Activated naive CD4-positive, alpha-beta T cell treated with anti-CD3 and anti-CD28 coated beads, Interleukin-2, amount 50 U/mL, for 24 hours (primary cell): ENCODE measurements around the gene SLC38A10.
A peak's percentile ranks its signal among the peaks of the same experiment; 100 is the strongest.
"Not testable (repeated sequence)": the region's sequence is repeated elsewhere in the genome, so short reads cannot be mapped to it uniquely, and the experiment has no call there.

Source experiments
- H3K27ac Mint-ChIP-seq: one replicate; pipeline ENCODE4 v1.8.0; 2021; ENCODE audit warnings: mild to moderate bottlenecking, mixed read lengths
- H3K27me3 Mint-ChIP-seq: one replicate; pipeline ENCODE4 v1.8.0; 2021; ENCODE audit warnings: mixed read lengths
- H3K36me3 Mint-ChIP-seq: one replicate; pipeline ENCODE4 v1.8.0; 2021; ENCODE audit warnings: mixed read lengths
- H3K4me1 Mint-ChIP-seq: one replicate; pipeline ENCODE4 v1.8.0; 2021; ENCODE audit warnings: mixed read lengths
- H3K4me3 Mint-ChIP-seq: one replicate; pipeline ENCODE4 v1.8.0; 2021; ENCODE audit warnings: mild to moderate bottlenecking, mixed read lengths
- H3K9me3 Mint-ChIP-seq: one replicate; pipeline ENCODE4 v1.8.0; 2021; ENCODE audit warnings: mixed read lengths

The SLC38A10 gene

DNA sequence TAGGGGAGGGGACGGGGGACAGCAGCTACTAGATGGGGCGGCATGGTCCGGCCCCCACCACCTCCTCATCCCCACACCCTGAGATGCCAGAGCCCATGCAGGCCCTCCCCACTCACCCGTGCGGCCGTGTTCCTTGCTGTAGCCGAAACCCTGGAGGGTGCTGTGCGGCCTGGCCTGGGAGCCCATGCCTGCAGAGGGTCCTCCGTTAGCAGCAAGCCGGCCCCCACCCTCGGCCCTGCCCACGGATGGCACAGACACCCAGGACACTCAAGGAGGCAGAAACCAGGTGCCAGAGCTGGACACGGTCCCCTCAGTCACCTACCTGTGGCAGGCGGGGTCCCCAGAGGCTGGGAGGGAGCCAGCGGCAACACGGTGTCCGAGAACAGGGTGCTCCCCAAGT is 61.8 kb downstream of the SLC38A10 start:
- no peak overlapping the region for H3K4me3 Mint-ChIP-seq
- no peaks in the 10 kb centered on the region for H3K9me3 Mint-ChIP-seq
- no peak overlapping the region for H3K27ac Mint-ChIP-seq

DNA sequence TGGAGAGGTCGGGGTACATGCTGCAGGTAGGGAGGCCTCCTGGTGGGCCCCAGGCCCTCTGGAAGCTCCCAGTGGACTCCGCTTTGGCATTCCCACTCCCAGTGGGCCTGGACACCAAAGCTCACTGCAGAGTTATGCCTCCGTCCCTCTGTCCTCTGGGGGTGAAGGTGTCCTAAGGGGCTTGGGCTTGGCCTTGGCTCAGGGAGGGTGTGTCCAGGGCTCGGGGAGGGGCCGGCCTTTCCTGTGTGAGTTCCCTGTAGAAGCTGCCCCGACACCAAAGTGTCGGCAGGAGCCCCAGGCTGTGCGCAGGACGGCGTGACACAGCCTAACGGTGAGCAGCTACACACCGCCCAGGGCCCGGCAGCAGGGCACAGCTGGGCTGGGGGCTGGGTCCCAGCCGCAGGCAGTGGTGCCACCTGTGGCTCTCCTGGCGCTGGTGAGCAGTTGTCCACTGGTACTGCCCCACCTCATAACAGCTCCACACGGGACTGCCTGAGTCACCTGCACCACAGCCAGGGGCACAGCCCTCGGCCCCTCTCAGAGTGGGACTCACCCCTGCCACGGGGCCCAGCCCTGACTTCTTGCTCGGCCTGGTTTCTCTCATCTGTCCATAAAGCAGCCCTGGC is 62.4 kb downstream of the SLC38A10 start:
- H3K27me3 Mint-ChIP-seq: no peaks in the 10 kb centered on the region
- H3K36me3 Mint-ChIP-seq: peaks cover 3% of the 10 kb centered on the region
- no peaks in the 10 kb centered on the region for H3K9me3 Mint-ChIP-seq
- H3K4me3 Mint-ChIP-seq: no peak overlapping the region
- no peak overlapping the region for H3K27ac Mint-ChIP-seq
- H3K4me1 Mint-ChIP-seq: peaks cover 26% of the 10 kb centered on the region

More for the DNA sequence above, 61.8 kb downstream of the SLC38A10 start:
- peaks cover 3% of the 10 kb centered on the region for H3K36me3 Mint-ChIP-seq
- H3K4me1 Mint-ChIP-seq: peaks cover 27% of the 10 kb centered on the region
- H3K27me3 Mint-ChIP-seq: no peaks in the 10 kb centered on the region

DNA sequence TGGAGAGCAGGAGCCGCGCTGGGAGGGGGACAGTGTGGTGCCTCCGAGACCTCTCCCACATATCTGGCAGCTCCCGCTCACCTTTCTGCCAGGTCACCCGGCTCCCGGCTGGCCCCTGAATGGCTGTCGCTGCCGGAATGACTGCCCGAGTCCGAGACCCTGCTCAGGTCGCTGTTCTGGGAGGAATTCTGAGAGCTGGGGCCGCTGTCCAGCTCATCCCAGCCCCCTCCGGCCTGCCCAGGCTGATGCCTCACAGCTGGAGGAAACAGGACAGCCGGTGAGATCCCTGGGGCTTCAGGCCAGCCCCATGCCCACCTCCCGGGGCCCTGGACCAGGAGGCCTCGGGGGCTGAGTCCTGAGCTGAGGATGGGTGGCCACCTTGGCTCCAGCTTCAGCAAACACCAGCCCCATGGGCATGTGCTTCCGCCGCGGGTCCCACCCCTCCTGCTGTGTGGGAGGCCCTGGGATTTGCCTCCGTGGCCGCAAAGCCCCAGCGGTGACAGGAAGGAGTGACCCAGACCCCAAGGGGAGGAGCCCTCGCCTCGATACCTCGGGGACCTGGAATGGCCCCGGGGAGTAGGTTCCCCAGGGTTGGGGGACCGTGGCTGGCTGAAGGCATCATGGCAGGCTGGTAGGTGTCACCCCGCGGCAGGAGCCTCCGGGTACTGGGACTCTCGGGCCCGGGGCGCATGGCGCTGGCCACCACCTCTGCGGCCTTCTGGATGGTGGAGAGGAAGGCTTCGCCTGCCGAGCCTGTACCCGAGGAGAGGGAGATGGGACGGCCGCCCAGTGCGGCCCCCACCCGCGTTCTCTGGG is 63.1 kb downstream of the SLC38A10 start:
- Mint-ChIP-seq H3K27me3 (no peaks in the 10 kb centered on the region), H3K4me3 (no peak overlapping the region), H3K9me3 (no peaks in the 10 kb centered on the region), H3K27ac (no peak overlapping the region), H3K36me3 (peaks cover 3% of the 10 kb centered on the region), H3K4me1 (peaks cover 23% of the 10 kb centered on the region)

DNA sequence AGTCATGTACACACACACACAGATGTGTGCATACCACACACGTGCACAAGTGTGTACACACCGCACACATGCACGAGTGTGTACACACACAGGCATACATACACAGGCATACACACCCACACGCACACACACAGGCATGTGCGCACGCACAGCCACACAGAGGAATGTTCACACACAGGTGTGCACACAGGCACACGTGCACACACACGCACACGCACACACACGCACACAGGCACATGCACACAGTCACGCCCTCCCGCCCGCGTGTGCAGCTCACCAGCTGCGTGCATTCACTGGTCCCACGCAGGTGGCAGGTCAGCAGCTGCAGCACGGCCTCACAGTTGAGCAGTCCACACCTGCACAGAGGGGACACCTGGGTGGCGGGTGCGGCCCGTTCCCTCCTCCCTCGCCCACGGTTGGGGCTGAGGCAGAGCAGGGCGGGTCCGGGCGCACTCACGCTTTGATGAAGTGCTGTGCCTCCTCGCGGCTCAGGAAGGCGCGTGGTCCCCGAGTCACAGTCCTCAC is 63.9 kb downstream of the SLC38A10 start:
- Mint-ChIP-seq H3K4me3 (no peak overlapping the region), H3K27ac (no peak overlapping the region), H3K36me3 (peaks cover 3% of the 10 kb centered on the region), H3K9me3 (no peaks in the 10 kb centered on the region), H3K27me3 (no peaks in the 10 kb centered on the region), H3K4me1 (peaks cover 20% of the 10 kb centered on the region)

DNA sequence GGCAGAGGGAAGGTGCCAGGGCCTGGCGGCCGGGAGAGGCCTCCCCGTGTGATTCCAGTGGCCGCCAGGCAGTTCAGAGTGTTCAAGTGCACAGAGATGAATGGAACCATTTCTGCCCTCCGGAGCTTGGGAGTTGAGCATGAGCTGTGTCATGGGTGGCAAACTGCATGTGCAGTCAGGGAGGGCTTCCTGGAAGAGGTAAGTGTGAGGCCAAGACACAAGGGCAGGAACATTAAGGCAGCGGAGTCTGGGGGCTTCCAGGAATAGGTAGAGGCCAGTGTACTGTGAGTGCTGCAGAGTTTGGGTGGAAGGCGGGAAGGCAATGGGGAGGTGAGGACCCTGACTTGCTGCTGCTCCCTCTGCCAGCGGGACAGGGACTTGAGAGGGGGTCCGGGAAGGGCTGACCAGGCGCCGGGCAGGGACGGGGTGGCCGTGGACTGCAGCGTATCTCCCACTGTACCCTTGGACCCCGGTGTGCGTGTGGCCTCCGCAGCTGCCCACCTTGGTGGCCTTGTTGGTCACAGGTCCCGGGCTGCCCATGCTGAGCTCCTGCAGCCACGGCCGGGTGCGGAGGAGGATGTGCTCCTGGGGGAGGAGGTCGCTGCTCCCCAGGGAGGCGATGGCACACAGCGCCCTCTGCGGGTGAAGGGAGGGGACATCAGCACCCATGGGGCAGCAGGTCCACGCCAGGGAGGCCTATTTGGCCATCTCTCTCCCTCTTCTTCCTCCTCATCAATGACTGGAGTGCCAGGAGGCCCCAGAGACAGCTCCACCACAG is 64.9 kb downstream of the SLC38A10 start:
- H3K27ac Mint-ChIP-seq: no peak overlapping the region
- H3K4me1 Mint-ChIP-seq: peaks cover 14% of the 10 kb centered on the region
- no peaks in the 10 kb centered on the region for H3K27me3 Mint-ChIP-seq
- no peak overlapping the region for H3K4me3 Mint-ChIP-seq
- no peaks in the 10 kb centered on the region for H3K9me3 Mint-ChIP-seq
- H3K36me3 Mint-ChIP-seq: peaks cover 3% of the 10 kb centered on the region

DNA sequence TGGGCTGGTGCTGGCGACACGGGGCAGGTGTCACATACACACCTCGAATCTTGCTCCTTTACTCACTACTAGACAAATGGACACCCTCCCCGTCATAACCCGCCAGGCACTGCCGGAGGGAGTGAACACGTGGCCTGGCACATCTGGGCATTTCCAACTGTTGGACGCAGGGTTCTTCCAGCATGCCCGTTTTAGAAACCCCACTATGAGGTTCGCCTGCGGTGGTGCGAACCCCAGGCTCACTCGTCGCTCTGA is 65.5 kb downstream of the SLC38A10 start:
- no peaks in the 10 kb centered on the region for H3K27me3 Mint-ChIP-seq
- peaks cover 3% of the 10 kb centered on the region for H3K36me3 Mint-ChIP-seq
- H3K4me3 Mint-ChIP-seq: no peak overlapping the region
- H3K27ac Mint-ChIP-seq: no peak overlapping the region
- no peaks in the 10 kb centered on the region for H3K9me3 Mint-ChIP-seq
- peaks cover 8% of the 10 kb centered on the region for H3K4me1 Mint-ChIP-seq

DNA sequence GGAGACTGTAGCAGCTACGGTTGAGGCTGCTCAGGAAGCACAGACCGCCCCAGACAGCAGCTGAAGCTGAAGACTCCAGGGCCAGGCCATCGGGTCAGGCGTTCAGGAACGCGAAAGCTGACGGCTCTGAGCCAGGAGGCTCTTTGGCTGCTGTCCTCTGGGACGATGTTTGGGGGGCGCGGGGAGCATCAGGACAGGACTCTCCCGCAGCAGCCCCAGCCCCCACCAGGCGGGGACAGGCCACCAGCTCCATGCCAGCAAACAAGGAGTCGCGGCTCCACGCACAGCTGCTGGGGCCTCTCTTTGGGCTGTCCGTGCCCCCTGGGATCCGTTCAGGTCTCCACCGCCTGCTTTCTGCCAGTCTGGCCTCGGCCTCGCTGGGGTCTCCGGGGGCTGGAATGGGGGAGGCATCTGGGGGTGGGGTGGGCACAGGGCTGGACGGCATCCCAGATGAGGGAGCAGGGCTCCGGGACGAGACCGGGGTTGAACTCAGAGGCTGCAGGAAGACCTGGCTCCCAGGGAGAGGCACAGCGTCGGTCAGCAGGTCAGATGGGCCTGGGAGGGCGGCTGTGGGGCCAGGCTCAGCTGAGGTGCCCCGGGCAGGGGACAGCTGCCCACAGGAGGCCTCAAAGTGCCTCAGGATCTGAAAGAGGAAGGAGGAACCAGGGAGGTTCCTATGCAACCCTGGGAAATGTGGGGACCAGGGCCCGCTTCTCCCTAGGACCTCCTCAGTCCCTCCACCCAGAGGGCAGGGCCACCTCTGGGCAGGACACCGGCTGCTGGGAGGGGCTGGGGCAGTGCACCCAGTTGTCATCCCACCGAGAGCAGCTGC is 66.1 kb downstream of the SLC38A10 start:
- no peaks in the 10 kb centered on the region for H3K9me3 Mint-ChIP-seq
- no peak overlapping the region for H3K4me3 Mint-ChIP-seq
- peaks cover 8% of the 10 kb centered on the region for H3K4me1 Mint-ChIP-seq
- H3K27me3 Mint-ChIP-seq: no peaks in the 10 kb centered on the region
- H3K27ac Mint-ChIP-seq: no peak overlapping the region
- H3K36me3 Mint-ChIP-seq: peaks cover 3% of the 10 kb centered on the region

DNA sequence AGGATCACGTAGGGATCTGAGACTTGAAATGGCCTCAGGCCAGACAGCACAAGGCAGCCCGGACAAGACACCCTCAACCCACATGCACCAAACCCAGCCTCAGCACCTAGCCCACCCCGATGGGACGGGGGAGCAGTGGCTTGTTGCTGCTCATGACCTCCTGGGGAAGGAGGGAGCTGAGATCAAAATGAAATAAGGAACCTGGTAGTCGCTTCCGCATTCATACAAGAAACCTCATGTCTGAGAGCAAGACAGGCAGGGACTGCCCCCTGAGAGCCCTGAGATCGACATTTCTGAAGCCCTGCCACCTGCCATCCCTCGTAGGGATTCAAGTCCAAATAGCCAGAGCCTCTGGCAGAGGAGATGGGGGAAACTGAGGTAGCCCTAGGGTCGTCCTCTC is 66.7 kb downstream of the SLC38A10 start:
- H3K27me3 Mint-ChIP-seq: no peaks in the 10 kb centered on the region
- no peaks in the 10 kb centered on the region for H3K9me3 Mint-ChIP-seq
- H3K27ac Mint-ChIP-seq: no peak overlapping the region
- no peak overlapping the region for H3K4me3 Mint-ChIP-seq
- H3K36me3 Mint-ChIP-seq: peaks cover 3% of the 10 kb centered on the region
- peaks cover 13% of the 10 kb centered on the region for H3K4me1 Mint-ChIP-seq

DNA sequence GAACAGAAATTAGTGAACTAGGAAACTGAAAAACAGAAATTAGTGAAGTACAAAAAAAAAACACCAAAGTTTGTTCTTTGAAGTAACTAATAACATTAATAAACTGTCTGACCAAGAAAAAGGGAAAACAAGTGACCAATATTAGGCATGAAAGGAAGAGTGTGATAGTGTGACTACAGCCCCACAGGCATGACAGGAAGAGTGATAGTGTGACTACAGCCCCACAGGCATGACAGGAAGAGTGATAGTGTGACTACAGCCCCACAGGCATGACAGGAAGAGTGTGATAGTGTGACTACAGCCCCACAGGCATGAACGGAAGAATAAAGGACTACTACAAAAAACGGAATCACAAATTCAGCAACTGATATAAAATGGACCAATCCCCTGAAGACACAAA is 67.5 kb downstream of the SLC38A10 start:
- H3K36me3 Mint-ChIP-seq, H3K9me3 Mint-ChIP-seq, H3K27me3 Mint-ChIP-seq, H3K4me3 Mint-ChIP-seq: not testable (repeated sequence)
- Mint-ChIP-seq H3K4me1 (peaks cover 14% of the 10 kb centered on the region), H3K27ac (peak overlapping the region; percentile 10)

DNA sequence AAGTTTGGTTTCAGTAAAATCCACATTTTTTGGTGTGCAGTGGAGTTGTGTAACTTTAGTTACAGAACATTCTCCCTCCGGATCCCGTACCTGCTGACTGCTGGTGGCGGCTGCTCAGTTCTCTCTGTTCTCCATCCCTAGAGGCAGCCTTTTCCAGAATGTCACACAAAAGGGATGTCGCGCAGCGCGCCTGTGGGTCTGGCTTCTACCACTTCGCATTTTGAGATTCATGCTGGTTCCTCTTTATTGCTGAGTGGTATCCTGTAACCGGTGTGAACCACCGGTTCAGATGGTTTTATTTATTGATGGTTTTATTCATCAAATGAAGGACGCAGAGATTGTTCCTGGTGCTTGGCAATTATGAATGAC is 71.4 kb downstream of the SLC38A10 start:
- H3K27ac Mint-ChIP-seq: peak overlapping the region; percentile 91
- peaks cover 19% of the 10 kb centered on the region for H3K4me1 Mint-ChIP-seq
- no peaks in the 10 kb centered on the region for H3K27me3 Mint-ChIP-seq
- no peaks in the 10 kb centered on the region for H3K9me3 Mint-ChIP-seq
- H3K36me3 Mint-ChIP-seq: no peaks in the 10 kb centered on the region
- H3K4me3 Mint-ChIP-seq: peak overlapping the region; percentile 87

DNA sequence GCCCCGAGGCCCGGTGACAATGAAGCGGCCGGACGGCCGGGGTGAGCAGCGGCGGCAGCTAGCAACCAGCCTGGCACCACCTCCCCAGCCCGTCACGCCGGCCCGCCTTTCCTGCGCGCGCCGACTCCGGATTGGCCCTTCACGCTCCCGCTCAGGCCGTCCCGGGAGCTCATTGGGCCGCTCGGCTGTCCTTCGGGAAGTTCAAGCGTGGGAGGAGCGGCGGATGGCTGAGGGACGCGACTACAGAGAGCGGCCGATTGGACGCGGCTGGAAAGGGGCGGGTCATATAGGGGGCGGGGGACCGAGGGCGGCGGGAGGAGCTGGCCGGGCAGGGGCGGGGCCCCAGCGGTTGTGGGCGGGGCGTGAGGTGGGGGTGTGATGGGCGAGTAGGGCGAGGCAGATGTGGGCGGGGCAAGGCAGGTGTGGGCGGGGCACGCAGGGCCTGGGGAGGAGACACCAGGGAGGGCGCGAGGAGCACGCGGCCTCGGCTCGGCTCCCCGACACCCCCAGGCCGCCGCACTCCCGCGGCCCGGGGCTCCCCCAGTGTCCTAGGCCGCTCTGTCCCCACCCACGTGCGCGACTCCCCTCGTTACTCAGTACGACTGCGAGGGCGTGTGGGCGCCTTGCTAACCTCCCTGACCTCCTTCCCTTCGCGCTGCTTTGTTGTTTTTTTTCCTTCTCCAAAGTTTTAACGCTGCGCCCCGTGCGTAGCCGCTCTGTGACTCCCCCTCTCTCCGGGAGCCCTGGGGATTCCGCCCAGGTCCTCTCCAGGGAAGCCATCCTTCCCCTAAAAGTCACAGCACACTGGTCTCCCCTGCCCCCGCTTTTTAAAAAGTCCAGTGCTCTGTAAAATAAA is 72.0 kb downstream of the SLC38A10 start, which contains the start of gene CEP131:
CEP131 (minus strand) TSS at position 60 of the 856 bp plus-strand sequence. CDS start 2,909 bp downstream, outside the sequence.
- Mint-ChIP-seq H3K4me3 (peak within 1 kb of the TSS; percentile 87), H3K27ac (peak within 1 kb of the TSS; percentile 91), H3K36me3 (no peaks in the 10 kb centered on the region), H3K9me3 (no peaks in the 10 kb centered on the region), H3K4me1 (peaks cover 19% of the 10 kb centered on the region), H3K27me3 (no peaks in the 10 kb centered on the region)

DNA sequence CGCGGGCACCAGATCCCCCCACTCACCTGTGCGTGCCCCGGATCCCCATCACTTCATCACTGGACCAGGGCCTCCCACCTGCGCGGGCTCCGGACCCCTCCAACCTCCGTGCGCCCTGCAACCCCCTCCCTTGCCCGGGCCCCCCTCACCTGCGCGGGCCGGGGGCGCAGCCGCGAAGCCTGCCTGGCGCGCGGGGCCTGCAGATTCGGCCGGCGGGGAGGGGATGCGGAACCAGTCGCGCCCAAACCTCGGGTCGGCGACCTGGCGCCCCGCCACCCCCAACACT is 72.5 kb downstream of the SLC38A10 start:
- Mint-ChIP-seq H3K27me3 (no peaks in the 10 kb centered on the region), H3K27ac (no peak overlapping the region), H3K4me3 (peak overlapping the region; percentile 67), H3K4me1 (peaks cover 14% of the 10 kb centered on the region), H3K36me3 (no peaks in the 10 kb centered on the region), H3K9me3 (no peaks in the 10 kb centered on the region)

DNA sequence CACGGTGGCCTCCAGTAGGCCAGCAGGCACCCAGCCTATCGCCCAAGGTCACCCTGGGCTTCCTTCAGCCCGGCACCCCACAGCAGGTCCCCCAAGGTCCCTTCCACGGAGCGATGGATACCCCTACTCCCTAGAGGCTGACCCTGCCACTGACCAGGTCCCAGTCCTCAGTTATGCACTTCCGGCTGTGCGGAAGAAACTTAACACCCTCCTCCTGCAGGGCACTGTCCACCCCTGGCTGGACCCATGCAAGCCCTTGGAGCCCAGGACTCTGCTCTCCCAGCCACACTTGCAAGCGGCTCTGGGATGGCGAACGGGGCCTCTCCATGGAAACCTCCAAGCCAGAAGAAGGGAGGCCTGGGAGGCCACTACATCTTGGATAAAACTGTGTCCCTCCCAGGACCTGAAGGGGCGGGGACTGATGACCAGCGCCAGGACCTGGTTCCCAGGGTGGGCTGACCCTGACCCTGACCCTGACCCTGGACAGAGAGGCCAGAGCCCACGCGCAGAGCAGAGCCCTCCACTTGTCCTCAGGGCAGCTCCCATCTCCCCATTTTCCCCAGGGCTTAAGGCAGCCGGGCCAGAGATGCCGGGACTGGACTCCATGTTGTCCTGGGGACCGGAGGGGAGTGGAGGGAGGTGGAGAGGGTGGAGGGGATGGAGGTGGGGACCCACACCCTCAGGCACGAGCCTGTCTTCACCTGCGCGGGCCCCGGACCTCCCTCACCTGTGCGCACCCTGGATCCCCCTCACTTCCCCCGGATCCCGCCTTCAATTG is 73.1 kb downstream of the SLC38A10 start:
- Mint-ChIP-seq H3K27ac (no peak overlapping the region), H3K4me1 (peaks cover 11% of the 10 kb centered on the region), H3K36me3 (no peaks in the 10 kb centered on the region), H3K27me3 (no peaks in the 10 kb centered on the region), H3K4me3 (peak overlapping the region; percentile 44), H3K9me3 (no peaks in the 10 kb centered on the region)

DNA sequence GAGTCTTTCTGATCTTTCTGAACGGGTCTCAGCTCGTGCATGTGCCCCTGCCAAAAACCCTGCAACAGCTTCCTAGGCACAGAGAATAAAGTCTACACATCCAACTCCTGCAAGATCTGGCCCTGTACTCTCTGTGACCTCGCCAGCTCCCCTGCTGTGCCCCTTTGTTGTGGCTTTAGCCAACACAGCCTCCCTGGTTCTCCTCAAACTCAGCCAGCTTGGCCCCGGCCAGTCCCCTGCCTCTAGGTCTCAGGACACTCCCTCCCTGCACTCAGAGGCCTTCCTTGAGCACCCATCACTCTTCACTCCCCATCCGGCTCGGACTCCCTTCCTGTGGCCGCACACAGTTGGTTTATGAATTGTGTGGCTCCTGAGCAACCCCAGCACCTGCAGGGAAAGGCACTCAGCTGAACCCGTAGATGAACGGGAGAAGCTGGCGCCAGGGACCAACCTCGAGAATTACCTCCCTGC is 73.7 kb downstream of the SLC38A10 start:
- peaks cover 11% of the 10 kb centered on the region for H3K4me1 Mint-ChIP-seq
- no peak overlapping the region for H3K27ac Mint-ChIP-seq
- H3K27me3 Mint-ChIP-seq: no peaks in the 10 kb centered on the region
- peak overlapping the region; percentile 44 for H3K4me3 Mint-ChIP-seq
- no peaks in the 10 kb centered on the region for H3K36me3 Mint-ChIP-seq
- H3K9me3 Mint-ChIP-seq: no peaks in the 10 kb centered on the region
